MCF 10A (cell line): ENCODE measurements around the gene CHMP5. TPM values are rescaled to one million over a fixed set of nuclear protein-coding genes. Genes with fewer than 3 reads are reported as not detected.

Experiments used
- BruUV-seq: library from RNA; stranded (reverse); fragments of 400-500 nt; replicated peaks from 2 replicates; lab custom pipeline; 2021; lab: Mats Ljungman, UMichigan
- CTCF ChIA-PET: fragments of 300-600 bp; sonication (Branson Sonifier 250); formaldehyde crosslinking; extraction: SDS; loops from one replicate; lab custom pipeline; 2021; ENCODE audit warnings: antibody characterized with exemption, inconsistent platforms; lab: Yijun Ruan, JAX
- POLR2A ChIA-PET: fragments of 300-600, 350-650 bp; sonication (Branson Sonifier 250); formaldehyde crosslinking; extraction: SDS; loops from one replicate; lab custom pipeline; 2020; ENCODE audit warnings: antibody characterized with exemption, inconsistent platforms; lab: Yijun Ruan, JAX
- DNase-seq: peaks from one replicate; pipeline ENCODE4 v3.0.0-alpha.2; 2018; ENCODE audit not compliant: unreplicated experiment
- H3K27ac Mint-ChIP-seq: one replicate; pipeline ENCODE4 v1.8.0; 2022; ENCODE audit warnings: mild to moderate bottlenecking, low read depth, mixed read lengths; ENCODE audit not compliant: unreplicated experiment
- H3K27me3 Mint-ChIP-seq: one replicate; pipeline ENCODE4 v1.8.0; 2022; ENCODE audit warnings: mixed read lengths; ENCODE audit not compliant: insufficient read depth, unreplicated experiment
- H3K36me3 Mint-ChIP-seq: one replicate; pipeline ENCODE4 v1.8.0; 2022; ENCODE audit warnings: mild to moderate bottlenecking, moderate library complexity, mixed read lengths; ENCODE audit not compliant: insufficient read depth, unreplicated experiment
- H3K4me1 Mint-ChIP-seq: one replicate; pipeline ENCODE4 v1.8.0; 2022; ENCODE audit warnings: mixed read lengths; ENCODE audit not compliant: insufficient read depth, unreplicated experiment
- H3K4me3 Mint-ChIP-seq: one replicate; pipeline ENCODE4 v1.8.0; 2022; ENCODE audit warnings: mild to moderate bottlenecking, moderate library complexity, mixed read lengths; ENCODE audit not compliant: unreplicated experiment
- H3K9me3 Mint-ChIP-seq: one replicate; pipeline ENCODE4 v1.8.0; 2022; ENCODE audit warnings: mixed read lengths; ENCODE audit not compliant: unreplicated experiment
- CTCF ChIP-seq: fragments of 200-600 bp; IDR thresholded peaks from one replicate; pipeline ENCODE4 v1.8.0; 2022; ENCODE audit warnings: antibody characterized with exemption, mild to moderate bottlenecking; ENCODE audit not compliant: unreplicated experiment
- intact Hi-C: fragments of 100-400 bp; cut with micrococcal nuclease; formaldehyde crosslinking; loops from 2 replicates; pipeline ENCODE4 v1.14.1; 2022
- total RNA-seq: library from RNA; stranded (reverse); gene quantifications from 2 replicates; pipeline ENCODE4 v1.2.3, GENCODE V29; 2022

Gene CHMP5
- total RNA-seq, 1 experiment from 2014 or later: 67.6 TPM

GRCh38 chr9:33291031-33291397 is 26.2 kb downstream of the CHMP5 start:
- peak overlapping the region; percentile 100 for H3K27ac Mint-ChIP-seq
- peaks cover 32% of the 10 kb centered on the region for H3K36me3 Mint-ChIP-seq
- H3K27me3 Mint-ChIP-seq: no peaks in the 10 kb centered on the region
- intact Hi-C loops: loop anchor here (2.0 kb wide), 2 partner anchors 26 to 30 kb away; partner anchors contain the start of genes BAG1 and CHMP5
- CTCF ChIA-PET: interaction anchor here (0.6 to 2.1 kb wide), 2 partner anchors 63 to 175 kb away, joined by 3 to 9 read pairs; no protein-coding TSS in a partner anchor
- BruUV-seq: no TSS peak
- H3K4me1 Mint-ChIP-seq: peaks cover 27% of the 10 kb centered on the region
- POLR2A ChIA-PET: interaction anchor here (0.6 to 2.9 kb wide), 24 partner anchors 10 to 964 kb away, joined by 3 to 63 read pairs (median 8); partner anchors contain the start of genes B4GALT1, BAG1, CHMP5 and DNAJA1
- no peak for DNase-seq
- H3K9me3 Mint-ChIP-seq: no peaks in the 10 kb centered on the region
- no peak for TF ChIP-seq CTCF
- H3K4me3 Mint-ChIP-seq: peak overlapping the region; percentile 100

- no TSS peak for BruUV-seq
- DNase-seq: no peak
- no peak for TF ChIP-seq CTCF
Measured at GRCh38 chr9:33291901-33292300, 27.1 kb downstream of the CHMP5 start.

GRCh38 chr9:33293782-33294181 is 28.9 kb downstream of the CHMP5 start:
- Mint-ChIP-seq H3K4me3 (no peak overlapping the region), H3K9me3 (no peaks in the 10 kb centered on the region), H3K27me3 (no peaks in the 10 kb centered on the region), H3K36me3 (peaks cover 32% of the 10 kb centered on the region), H3K4me1 (peaks cover 54% of the 10 kb centered on the region), H3K27ac (peak overlapping the region; percentile 4)
- no peak for TF ChIP-seq CTCF
- DNase-seq: peak; percentile 3
- POLR2A ChIA-PET: no interaction called here
- BruUV-seq: no TSS peak
- CTCF ChIA-PET: no interaction called here
- intact Hi-C loops: no loop called here

More at GRCh38 chr9:33291901-33292300, 27.1 kb downstream of the CHMP5 start:
- Mint-ChIP-seq H3K27ac (peak overlapping the region; percentile 76), H3K9me3 (no peaks in the 10 kb centered on the region), H3K27me3 (no peaks in the 10 kb centered on the region), H3K4me1 (peaks cover 35% of the 10 kb centered on the region), H3K36me3 (peaks cover 32% of the 10 kb centered on the region), H3K4me3 (peak overlapping the region; percentile 100)
- intact Hi-C loops: loop anchor here (2.0 kb wide), 2 partner anchors 27 to 29 kb away; partner anchors contain the start of genes BAG1 and CHMP5
- CTCF ChIA-PET: no interaction called here
- POLR2A ChIA-PET: interaction anchor here (1.5 to 2.8 kb wide), 5 partner anchors 28 to 216 kb away, joined by 4 to 38 read pairs (median 15); partner anchors contain the start of genes BAG1, CHMP5, NOL6 and SMU1

GRCh38 chr9:33294670-33295432 is 30.0 kb downstream of the CHMP5 start:
- Mint-ChIP-seq H3K4me1 (peaks cover 56% of the 10 kb centered on the region), H3K27ac (peak overlapping the region; percentile 4), H3K36me3 (peaks cover 32% of the 10 kb centered on the region), H3K9me3 (no peaks in the 10 kb centered on the region), H3K4me3 (no peak overlapping the region), H3K27me3 (no peaks in the 10 kb centered on the region)
- TF ChIP-seq CTCF: no peak
- no TSS peak for BruUV-seq
- ChIA-PET POLR2A (interaction anchor here (1.8 kb wide), 1 partner anchor 10 kb away, joined by 6 read pairs; no protein-coding TSS in a partner anchor), CTCF (no interaction called here)
- intact Hi-C loops: no loop called here
- no peak for DNase-seq
